Measurements from ENCODE around the gene CCL23.

GRCh38 chr17:35981246-35981645 lies 36.5 kb downstream of the CCL23 start, which contains the start of gene CCL16:
- TF ChIP-seq POLR2AphosphoS5 (IDR thresholded peaks at IDR 0.05; ENCODE audit: borderline replicate concordance, low read depth, low read length): no peak
- no peak for TF ChIP-seq EZH2 (IDR thresholded peaks at IDR 0.05)
- no peak for TF ChIP-seq FOXP2 (optimal IDR thresholded peaks at IDR 0.05; ENCODE audit: control extremely low read depth, extremely low read length, insufficient read depth)
